Ovary (tissue), 3 donors: Measurements from ENCODE around the gene EXOSC10.

ENCODE experiments used
- CTCF ChIP-seq, 3 donors: fragments of 450-650 bp in 2 of 3; fragments of 200-600 bp in 1 of 3; IDR thresholded peaks; one replicate each; pipeline versions ENCODE4 v1.5.1 to v1.8.0; 2016 to 2022; ENCODE audit warnings: antibody characterized with exemption in 3 of 3, mild to moderate bottlenecking in 1 of 3
- POLR2A ChIP-seq: fragments of 450-650 bp; IDR thresholded peaks from one replicate; pipeline ENCODE4 v1.6.1; 2017; ENCODE audit warnings: antibody characterized with exemption, mild to moderate bottlenecking, moderate library complexity
- donor health status: DM: no; HTN: no; CAD: no.

DNA sequence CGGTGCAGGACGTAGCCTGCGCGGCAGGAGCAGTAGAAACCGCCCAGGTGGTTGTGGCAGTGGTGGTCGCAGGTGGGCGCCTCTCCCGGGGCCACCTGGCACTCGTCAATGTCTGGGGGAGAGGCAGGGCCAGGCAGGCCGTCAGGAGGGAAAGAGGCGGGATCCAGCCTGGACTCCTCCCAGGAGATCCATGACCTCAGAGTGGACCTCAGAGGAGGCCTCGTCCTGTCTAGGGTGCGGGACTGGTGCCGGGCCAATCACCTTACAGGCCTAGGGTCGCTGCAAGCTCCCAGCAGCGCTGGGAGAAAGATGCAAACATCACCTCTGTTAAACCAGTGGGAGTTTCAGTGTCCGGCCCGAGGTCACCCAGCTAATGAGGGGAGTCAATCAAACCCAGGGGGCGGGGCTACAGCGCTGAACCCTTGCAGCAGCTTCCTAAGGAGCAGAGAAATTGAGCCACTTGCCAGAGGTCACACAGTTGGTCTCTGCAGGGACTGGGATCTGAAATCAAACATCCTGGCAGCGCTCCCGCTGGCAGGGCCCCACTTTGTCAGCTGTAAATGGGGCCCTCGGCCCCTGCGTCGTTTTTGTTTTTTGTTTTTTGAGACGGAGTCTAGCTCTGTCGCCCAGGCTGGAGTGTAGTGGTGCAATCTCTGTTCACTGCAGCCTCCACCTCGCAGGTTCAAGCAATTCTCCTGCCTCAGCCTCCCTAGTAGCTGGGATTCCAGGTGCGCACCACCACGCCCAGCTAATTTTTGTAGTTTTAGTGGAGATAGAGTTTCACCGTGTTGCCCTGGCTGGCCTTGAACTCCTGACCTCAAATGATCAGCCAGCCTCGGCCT, 54.0 kb downstream of the EXOSC10 start:
- TF ChIP-seq CTCF (IDR thresholded peaks at IDR 0.05): no peak
- TF ChIP-seq POLR2A: no peak
